ENCODE data around the gene ROBO2.

ROBO2 gene

DNA sequence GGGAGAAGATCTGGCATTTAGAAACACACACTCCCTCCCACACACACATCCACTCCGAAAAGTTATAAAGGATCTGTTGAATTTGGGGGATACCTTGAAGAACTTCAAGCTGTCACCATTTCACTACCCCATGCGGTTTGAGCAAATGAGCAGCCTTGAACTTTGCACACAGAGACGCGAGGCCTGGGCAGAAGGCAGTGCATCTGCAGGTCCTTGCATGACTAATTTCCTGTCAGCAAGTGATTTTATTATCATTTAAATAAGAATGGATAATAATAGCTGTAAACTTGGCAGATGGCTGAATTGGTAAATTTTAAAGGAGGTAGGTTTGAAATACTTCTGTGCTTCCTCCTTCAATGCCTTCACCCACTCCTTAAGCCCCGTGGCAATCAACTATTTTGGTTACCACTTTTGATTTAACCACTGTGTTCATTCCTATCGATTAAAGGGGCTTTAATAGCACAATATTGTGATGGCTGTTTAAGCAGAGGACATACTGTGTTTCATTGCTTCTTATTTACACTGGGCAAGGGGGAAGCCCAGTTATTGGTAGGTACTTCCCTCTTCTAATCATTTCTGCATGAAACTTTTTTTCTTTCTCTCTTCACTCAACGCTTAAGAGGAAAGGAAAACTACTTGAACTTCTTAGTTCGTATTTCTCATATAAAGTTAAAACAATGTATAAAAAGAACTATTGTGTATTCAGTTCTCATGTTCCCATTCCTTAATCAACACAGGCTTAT, 108.1 kb downstream of the ROBO2 start:
- DNase-seq (ENCODE audit: low spot score) = no peak
- TF ChIP-seq CTCF (conservative IDR thresholded peaks at IDR 0.05; ENCODE audit: low read depth) = no peak
- H3K27ac ChIP-seq = no peak overlapping the region
- CTCF ChIA-PET = no interaction called here
- POLR2A ChIA-PET (ENCODE audit: low non-redundant PET) = no interaction called here

GRCh38 chr3:77149382-77149781, 109.5 kb downstream of the ROBO2 start:
- no peak for DNase-seq (ENCODE audit: low spot score)
- POLR2A ChIA-PET (ENCODE audit: low non-redundant PET) = no interaction called here
- no peak for TF ChIP-seq CTCF (conservative IDR thresholded peaks at IDR 0.05; ENCODE audit: low read depth)
- H3K27ac ChIP-seq = no peak overlapping the region
- CTCF ChIA-PET = interaction anchor here (0.6 kb wide), 1 partner anchor 10 kb away, joined by 3 read pairs; no protein-coding TSS in a partner anchor

DNA sequence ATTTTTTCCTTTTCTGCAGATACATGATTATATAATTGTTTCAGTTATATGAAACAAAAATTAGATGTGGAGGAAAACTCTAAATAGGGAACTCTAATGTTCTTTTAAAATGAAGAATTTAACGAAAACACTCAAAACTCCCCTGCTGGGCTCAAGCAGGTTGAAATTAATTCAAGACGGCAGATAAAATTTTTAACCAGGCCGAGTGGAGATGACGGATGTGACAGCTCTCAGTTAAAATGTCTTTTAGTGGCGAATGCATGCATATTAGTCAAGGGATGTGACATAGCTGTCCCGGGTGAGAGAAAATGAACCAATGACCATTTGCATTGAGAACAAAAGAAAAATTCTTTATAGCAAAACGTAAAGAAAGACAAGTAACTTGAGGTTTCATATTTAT, 110.1 kb downstream of the ROBO2 start:
- no peak overlapping the region for H3K27ac ChIP-seq
- no peak for DNase-seq (ENCODE audit: low spot score)
- POLR2A ChIA-PET (ENCODE audit: low non-redundant PET) = no interaction called here
- CTCF ChIA-PET = no interaction called here
- no peak for TF ChIP-seq CTCF (conservative IDR thresholded peaks at IDR 0.05; ENCODE audit: low read depth)

GRCh38 chr3:77150759-77151158, 110.9 kb downstream of the ROBO2 start:
- POLR2A ChIA-PET (ENCODE audit: low non-redundant PET) = no interaction called here
- CTCF ChIA-PET = no interaction called here

GRCh38 chr3:77158730-77159581, 119.1 kb downstream of the ROBO2 start:
- CTCF ChIA-PET = no interaction called here

More at GRCh38 chr3:77150759-77151158, 110.9 kb downstream of the ROBO2 start:
- no peak for TF ChIP-seq CTCF (conservative IDR thresholded peaks at IDR 0.05; ENCODE audit: low read depth)
- no peak for DNase-seq (ENCODE audit: low spot score)
- H3K27ac ChIP-seq = no peak overlapping the region

More at GRCh38 chr3:77158730-77159581, 119.1 kb downstream of the ROBO2 start:
- POLR2A ChIA-PET (ENCODE audit: low non-redundant PET) = no interaction called here
- TF ChIP-seq CTCF (conservative IDR thresholded peaks at IDR 0.05; ENCODE audit: low read depth) = no peak
- H3K27ac ChIP-seq = no peak overlapping the region
- no peak for DNase-seq (ENCODE audit: low spot score)
